K562 (cell line): ENCODE results near the gene KSR2. TPM values are rescaled to one million over a fixed set of nuclear protein-coding genes. Genes with fewer than 3 reads are reported as not detected.
A peak's percentile ranks its signal among the peaks of the same experiment; 100 is the strongest.

Experiments used
- ATAC-seq: fragments of 200-7000 bp; cut with Tn5 transposase; 3 replicates; pipeline ENCODE4 v1.9.1; 2020; ENCODE audit warnings: moderate library complexity
- BruUV-seq: library from RNA; stranded (reverse); fragments of 400-500 nt; replicated peaks from 2 replicates; lab custom pipeline; 2021; lab: Mats Ljungman, UMichigan
- CTCF ChIA-PET: fragments of 300-600 bp; formaldehyde crosslinking; extraction: SDS; loops from one replicate; lab custom pipeline; 2021; ENCODE audit warnings: low intra/inter-chr PET ratio; lab: Yijun Ruan, JAX
- POLR2A ChIA-PET: fragments of 300-600, 350-650 bp; sonication (Branson Sonifier 250); formaldehyde crosslinking; extraction: SDS; loops from one replicate; lab custom pipeline; 2021; ENCODE audit warnings: antibody characterized with exemption, inconsistent platforms; lab: Yijun Ruan, JAX
- DNase-seq, 4 experiments: peaks; one replicate each; pipeline versions ENCODE4 v3.0.0 to v3.0.0-alpha.2; 2011 to 2018; ENCODE audit warnings: low spot score in 3 of 4, mixed read lengths in 3 of 4; ENCODE audit errors: extremely low read depth in 1 of 4
- FAIRE-seq: peaks from 2 replicates; lab custom pipeline; 2011; peaks lifted over from hg19 to GRCh38; lab: Jason Lieb, UNC
- H2AFZ ChIP-seq: 2 replicates; pipeline ENCODE4 v1.6.0; 2011; ENCODE audit warnings: low read depth, low read length, control low read depth, inconsistent platforms
- H3K27ac ChIP-seq: fragments of 200-600 bp; 3 replicates; pipeline ENCODE4 v1.8.0; 2011; ENCODE audit warnings: low read depth, mild to moderate bottlenecking, control low read depth, inconsistent platforms, low read length, moderate library complexity, mixed read lengths; ENCODE audit errors: extremely low read depth
- H3K27me3 ChIP-seq, 2 experiments: fragments of 300-600 bp in 1 of 2; 2 replicates in 1 of 2; 3 replicates in 1 of 2; pipeline versions ENCODE4 v1.6.0 to v1.8.0; 2011; ENCODE audit warnings: inconsistent platforms in 2 of 2, low read length in 2 of 2, mild to moderate bottlenecking in 1 of 2, mixed read lengths in 1 of 2, moderate library complexity in 1 of 2; ENCODE audit not compliant: control insufficient read depth in 2 of 2, insufficient read depth in 2 of 2
- H3K36me3 ChIP-seq: fragments of 300-600 bp; 3 replicates; pipeline ENCODE4 v1.8.0; 2011; ENCODE audit warnings: mild to moderate bottlenecking, low read length, inconsistent platforms; ENCODE audit not compliant: control insufficient read depth, insufficient read depth
- H3K4me1 ChIP-seq, 2 experiments: fragments of 200-600 bp in 1 of 2; replicated peaks in 1 of 2; 2 replicates in 1 of 2; 3 replicates in 1 of 2; pipeline versions ENCODE4 v1.5.1 to v1.8.0; 2011; ENCODE audit warnings: inconsistent platforms in 2 of 2, low read length in 2 of 2, mild to moderate bottlenecking in 1 of 2, mixed read lengths in 1 of 2, moderate library complexity in 1 of 2; ENCODE audit not compliant: control insufficient read depth in 2 of 2, insufficient read depth in 2 of 2
- H3K4me2 ChIP-seq: 2 replicates; pipeline ENCODE4 v1.6.1; 2011; ENCODE audit warnings: low read length, control low read depth, inconsistent platforms, mixed read lengths; ENCODE audit not compliant: insufficient read depth
- H3K4me3 ChIP-seq: fragments of 200-600 bp; sonication (generic), shearing (Covaris generic); 2 replicates; pipeline ENCODE4 v1.5.1; 2016; ENCODE audit warnings: control low read depth, inconsistent platforms
- H3K79me2 ChIP-seq: fragments of 200-600 bp; 3 replicates; pipeline ENCODE4 v1.8.0; 2011; ENCODE audit warnings: low read length, inconsistent platforms; ENCODE audit not compliant: control insufficient read depth, insufficient read depth
- H3K9ac ChIP-seq, 2 experiments: 2 replicates each; pipeline versions ENCODE4 v1.6.0 to v1.6.1; 2011; ENCODE audit warnings: low read depth in 2 of 2, low read length in 2 of 2, control low read depth in 1 of 2, inconsistent platforms in 1 of 2, mild to moderate bottlenecking in 1 of 2, mixed read lengths in 1 of 2; ENCODE audit not compliant: insufficient read depth in 1 of 2
- H3K9me1 ChIP-seq: one replicate; pipeline ENCODE4 v1.6.0; 2011; ENCODE audit warnings: inconsistent platforms, mild to moderate bottlenecking, low read length, moderate library complexity; ENCODE audit not compliant: control insufficient read depth, insufficient read depth
- H3K9me3 ChIP-seq: replicated peaks from 2 replicates; pipeline ENCODE4 v1.5.1; 2011; ENCODE audit warnings: low read depth, low read length, inconsistent platforms; ENCODE audit not compliant: control insufficient read depth, insufficient read depth
- H4K20me1 ChIP-seq: replicated peaks from 2 replicates; pipeline ENCODE4 v1.6.1; 2011; ENCODE audit warnings: low read length, inconsistent platforms, mixed read lengths; ENCODE audit not compliant: control insufficient read depth, insufficient read depth
- FOXP1 ChIP-seq: sonication (generic); formaldehyde crosslinking; IDR thresholded peaks from 2 replicates; pipeline ENCODE4 v1.8.0; 2022; ENCODE audit warnings: mild to moderate bottlenecking, missing genetic modification reagents
- NUFIP1 ChIP-seq: fragments of 450-650 bp; IDR thresholded peaks from 2 replicates; pipeline ENCODE4 v1.6.1; 2018; ENCODE audit not compliant: partially characterized antibody
- ZFP36 ChIP-seq: fragments of 150-350 bp; IDR thresholded peaks from 2 replicates; pipeline ENCODE4 v1.6.1; 2018; ENCODE audit warnings: low read length, low read depth; ENCODE audit not compliant: partially characterized antibody
- WGBS: fragments of 100-300 bp; shearing (Covaris generic); methylation state at CpG from one replicate; pipeline ENCODE4 v1.1.6; 2016; ENCODE audit warnings: low coverage, mixed read lengths; ENCODE audit not compliant: insufficient coverage; ENCODE audit errors: missing lambda C conversion rate; 5-methylcytosine and 5-hydroxymethylcytosine counted together
- in situ Hi-C: fragments of 300-500 bp; cut with MboI; formaldehyde crosslinking; loops from 4 replicates; pipeline ENCODE4 v1.15.0; 2018; ENCODE audit warnings: inconsistent platforms, mixed read lengths
- intact Hi-C: fragments of 100-400 bp; cut with micrococcal nuclease; formaldehyde crosslinking; loops from 2 replicates; pipeline ENCODE4 v1.14.2; 2022
- polyA plus RNA-seq, 8 experiments: library from polyadenylated mRNA; depleted of rRNA in 4 of 8; stranded (reverse) in 5 of 8; unstranded in 3 of 8; fragments of >200 nt; fragmentation: Nextera tagmentation in 2 of 8; fragmentation: Illumina TruSeq in 1 of 8; extraction: Ambion mirVana in 2 of 8; extraction: Trizol in 1 of 8; gene quantifications; 2 replicates each; pipeline versions ENCODE4 v1.2.1 to v1.2.3, GENCODE V29; 2011 to 2014; ENCODE audit warnings: inconsistent platforms in 1 of 8, missing spikeins in 1 of 8
- total RNA-seq, 7 experiments: library from RNA; depleted of rRNA in 6 of 7; stranded (reverse); fragments of >200 nt in 6 of 7; fragmentation: Illumina TruSeq in 2 of 7; extraction: Trizol in 2 of 7; gene quantifications; 2 replicates each; pipeline versions ENCODE4 v1.2.1 to v1.2.3, GENCODE V29; 2011 to 2021; ENCODE audit warnings: low replicate concordance in 1 of 7

KSR2 gene
- total and polyA plus RNA-seq, 9 of the 15 experiments (the other 6 are each of a cell fraction or from before 2014, with no cell fraction given), result not detected

DNA sequence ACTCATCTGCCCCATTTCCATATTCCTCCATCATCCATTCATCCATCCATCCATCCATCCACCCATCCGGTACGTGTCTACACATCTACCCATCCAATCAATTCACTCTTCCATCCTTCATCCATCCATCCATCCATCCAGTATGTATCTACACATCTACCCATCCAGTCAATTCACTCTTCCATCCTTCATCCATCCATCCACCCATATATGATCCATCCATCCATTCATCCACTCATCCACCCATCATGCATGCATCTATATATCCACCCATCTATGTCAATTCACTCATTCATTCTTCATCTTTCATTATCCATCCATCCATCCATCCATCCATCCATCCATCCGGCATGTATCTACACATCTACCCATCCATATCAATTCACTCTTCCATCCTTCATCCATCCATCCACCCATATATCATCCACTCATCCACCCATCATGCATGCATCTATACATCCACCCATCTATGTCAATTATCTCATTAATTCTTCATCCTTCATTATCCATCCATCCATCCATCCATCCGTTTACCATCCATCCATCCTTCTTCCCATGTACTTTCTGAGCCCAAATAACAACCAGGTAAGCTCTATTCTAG is 498.8 kb downstream of the KSR2 start:
- 0% methylated on average over 4 of the region's 4 CpGs for WGBS
- 0 out of 5 replicates have a peak, but pooled peaks cover 0 to 3% of the 10 kb centered on the region in 2 experiments for H3K4me1 ChIP-seq
- no peak overlapping the region for H2AFZ ChIP-seq
- H3K9me3 ChIP-seq, result 0 out of 2 replicates have a peak, but pooled peaks cover 2% of the 10 kb centered on the region
- H3K9ac ChIP-seq, result no peak overlapping the region
- no peaks in the 10 kb centered on the region for H3K79me2 ChIP-seq
- H3K27me3 ChIP-seq, result peaks cover 0 to 16% of the 10 kb centered on the region in 2 experiments; a peak in 2 of 5 replicates
- ChIA-PET CTCF (no interaction called here), POLR2A (no interaction called here)
- TF ChIP-seq NUFIP1, result no peak
- FAIRE-seq, result no peak
- no peaks in the 10 kb centered on the region for H3K36me3 ChIP-seq
- H3K9me1 ChIP-seq, result no peaks in the 10 kb centered on the region
- no peak overlapping the region for H3K4me2 ChIP-seq
- intact Hi-C loops, result loop anchor here (5.0 kb wide), 1 partner anchor 103 kb away; no protein-coding TSS in a partner anchor
- no peak for ATAC-seq
- in situ Hi-C loops, result no loop called here
- no peak for DNase-seq
- no peak overlapping the region for H3K27ac ChIP-seq
- no peak overlapping the region for H3K4me3 ChIP-seq
- no peaks in the 10 kb centered on the region for H4K20me1 ChIP-seq
- no TSS peak for BruUV-seq

DNA sequence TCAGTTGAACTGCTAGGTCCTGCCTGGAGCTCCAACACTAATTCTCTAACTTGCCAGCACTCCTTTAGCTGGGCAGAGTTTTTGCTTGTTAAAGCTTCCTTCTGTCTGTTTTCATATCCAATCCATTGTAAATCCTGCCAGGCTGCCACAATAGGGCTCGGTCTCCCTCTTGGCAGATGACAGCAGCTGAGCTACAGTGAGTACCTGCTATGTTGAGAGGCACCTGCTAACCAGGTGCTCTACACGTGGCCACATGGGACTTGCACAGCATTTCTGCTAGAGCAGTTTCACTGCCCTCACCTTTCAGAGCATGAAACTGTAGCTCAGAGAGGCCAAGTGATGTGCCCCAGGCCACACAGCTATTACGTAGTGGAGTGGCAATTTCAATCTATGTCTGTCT is 500.8 kb downstream of the KSR2 start:
- DNase-seq (no peak), ATAC-seq (no peak), FAIRE-seq (no peak)
- Histone ChIP-seq H3K4me3 (no peak overlapping the region), H3K4me2 (no peak overlapping the region), H3K79me2 (no peaks in the 10 kb centered on the region), H3K9me1 (no peaks in the 10 kb centered on the region), H3K4me1 (0 out of 5 replicates have a peak, but pooled peaks cover 0 to 3% of the 10 kb centered on the region in 2 experiments), H3K9ac (no peak overlapping the region), H3K27ac (no peak overlapping the region), H3K9me3 (0 out of 2 replicates have a peak, but pooled peaks cover 2% of the 10 kb centered on the region), H3K27me3 (peaks cover 0 to 23% of the 10 kb centered on the region in 2 experiments; a peak in 2 of 5 replicates), H3K36me3 (no peaks in the 10 kb centered on the region), H4K20me1 (no peaks in the 10 kb centered on the region), H2AFZ (no peak overlapping the region)
- ChIA-PET CTCF (no interaction called here), POLR2A (interaction anchor here (0.7 kb wide), 1 partner anchor 12 kb away, joined by 4 read pairs; no protein-coding TSS in a partner anchor)
- in situ Hi-C loops (no loop called here), intact Hi-C loops (no loop called here)
- no TSS peak for BruUV-seq
- WGBS, result 0% methylated on average over 3 of the region's 3 CpGs
- TF ChIP-seq FOXP1 (CRISPR knock-in tag) (no peak), ZFP36 (peak; percentile 11)
